Activated naive CD8-positive, alpha-beta T cell treated with anti-CD3 and anti-CD28 coated beads for 36 hours (primary cell): ENCODE results near the gene AQP2. TPM values are rescaled to one million over a fixed set of nuclear protein-coding genes. Genes with fewer than 3 reads are reported as not detected.

Experiments used
- DNase-seq: peaks from one replicate; pipeline ENCODE4 v3.0.0; 2021
- H3K27ac Mint-ChIP-seq: one replicate; pipeline ENCODE4 v1.8.0; 2022; ENCODE audit warnings: mild to moderate bottlenecking, moderate library complexity, mixed read lengths
- H3K27me3 Mint-ChIP-seq: one replicate; pipeline ENCODE4 v1.8.0; 2022; ENCODE audit warnings: mild to moderate bottlenecking, mixed read lengths
- H3K36me3 Mint-ChIP-seq: one replicate; pipeline ENCODE4 v1.8.0; 2021; ENCODE audit warnings: mild to moderate bottlenecking, mixed read lengths
- H3K4me1 Mint-ChIP-seq: one replicate; pipeline ENCODE4 v1.8.0; 2021; ENCODE audit warnings: mixed read lengths
- H3K4me3 Mint-ChIP-seq: one replicate; pipeline ENCODE4 v1.8.0; 2022; ENCODE audit warnings: mild to moderate bottlenecking, moderate library complexity, mixed read lengths
- H3K9me3 Mint-ChIP-seq: one replicate; pipeline ENCODE4 v1.8.0; 2022; ENCODE audit warnings: mixed read lengths
- total RNA-seq, 2 experiments: library from RNA; stranded (reverse); gene quantifications; one replicate each; pipeline ENCODE4 v1.2.3, GENCODE V29; 2021

Gene AQP2
- total RNA-seq, 2 experiments from 2014 or later: not detected

GRCh38 chr12:49954863-49955830, 4.6 kb downstream of the AQP2 start:
- H3K4me3 Mint-ChIP-seq: no peak overlapping the region
- H3K27me3 Mint-ChIP-seq: peaks cover 57% of the 10 kb centered on the region

GRCh38 chr12:49955899-49956662, 5.5 kb downstream of the AQP2 start:
- Mint-ChIP-seq H3K9me3 (no peaks in the 10 kb centered on the region), H3K36me3 (no peaks in the 10 kb centered on the region), H3K27me3 (peaks cover 65% of the 10 kb centered on the region), H3K27ac (no peak overlapping the region), H3K4me3 (no peak overlapping the region), H3K4me1 (peaks cover 5% of the 10 kb centered on the region)
- no peak for DNase-seq

More at GRCh38 chr12:49954863-49955830, 4.6 kb downstream of the AQP2 start:
- H3K27ac Mint-ChIP-seq: no peak overlapping the region
- DNase-seq: no peak
- H3K9me3 Mint-ChIP-seq: no peaks in the 10 kb centered on the region
- no peaks in the 10 kb centered on the region for H3K4me1 Mint-ChIP-seq
- no peaks in the 10 kb centered on the region for H3K36me3 Mint-ChIP-seq

GRCh38 chr12:49956663-49957569, 6.4 kb downstream of the AQP2 start:
- Mint-ChIP-seq H3K4me1 (peaks cover 5% of the 10 kb centered on the region), H3K27ac (no peak overlapping the region)

GRCh38 chr12:49957570-49957967, 7.0 kb downstream of the AQP2 start:
- H3K36me3 Mint-ChIP-seq: no peaks in the 10 kb centered on the region
- H3K4me3 Mint-ChIP-seq: no peak overlapping the region
- H3K4me1 Mint-ChIP-seq: peaks cover 5% of the 10 kb centered on the region
- H3K27me3 Mint-ChIP-seq: peaks cover 72% of the 10 kb centered on the region
- H3K27ac Mint-ChIP-seq: no peak overlapping the region
- H3K9me3 Mint-ChIP-seq: no peaks in the 10 kb centered on the region
- DNase-seq: no peak

More at GRCh38 chr12:49956663-49957569, 6.4 kb downstream of the AQP2 start:
- no peaks in the 10 kb centered on the region for H3K36me3 Mint-ChIP-seq
- no peak overlapping the region for H3K4me3 Mint-ChIP-seq
- DNase-seq: no peak
- H3K27me3 Mint-ChIP-seq: peaks cover 66% of the 10 kb centered on the region
- H3K9me3 Mint-ChIP-seq: no peaks in the 10 kb centered on the region

GRCh38 chr12:49959685-49960473, 9.3 kb downstream of the AQP2 start:
- Mint-ChIP-seq H3K4me3 (peak overlapping the region; percentile 0), H3K9me3 (no peaks in the 10 kb centered on the region), H3K4me1 (peaks cover 5% of the 10 kb centered on the region), H3K27me3 (peaks cover 79% of the 10 kb centered on the region), H3K27ac (no peak overlapping the region), H3K36me3 (no peaks in the 10 kb centered on the region)
- DNase-seq: no peak

- DNase-seq: no peak
- H3K36me3 Mint-ChIP-seq: no peaks in the 10 kb centered on the region
- H3K4me1 Mint-ChIP-seq: peaks cover 5% of the 10 kb centered on the region
- H3K4me3 Mint-ChIP-seq: peak overlapping the region; percentile 0
- H3K9me3 Mint-ChIP-seq: no peaks in the 10 kb centered on the region
- H3K27me3 Mint-ChIP-seq: peaks cover 79% of the 10 kb centered on the region
- no peak overlapping the region for H3K27ac Mint-ChIP-seq
Measured at GRCh38 chr12:49960474-49961110, 10.1 kb downstream of the AQP2 start.

- Mint-ChIP-seq H3K36me3 (no peaks in the 10 kb centered on the region), H3K4me1 (peaks cover 5% of the 10 kb centered on the region), H3K27me3 (peaks cover 80% of the 10 kb centered on the region), H3K9me3 (no peaks in the 10 kb centered on the region), H3K4me3 (peak within 1 kb of the TSS; percentile 0), H3K27ac (no peak within 1 kb of the TSS)
- no peak for DNase-seq
Measured at GRCh38 chr12:49961111-49961922, 10.8 kb downstream of the AQP2 start, which contains the start of gene AQP5. TSS of gene AQP5 (plus strand) at chr12:49961872. CDS start at chr12:49962018, 146 bp downstream.

GRCh38 chr12:49961993-49962764, 11.6 kb downstream of the AQP2 start:
- H3K36me3 Mint-ChIP-seq: no peaks in the 10 kb centered on the region
- no peak for DNase-seq
- no peak overlapping the region for H3K27ac Mint-ChIP-seq
- no peak overlapping the region for H3K4me3 Mint-ChIP-seq
- H3K4me1 Mint-ChIP-seq: peaks cover 5% of the 10 kb centered on the region
- no peaks in the 10 kb centered on the region for H3K9me3 Mint-ChIP-seq
- peaks cover 75% of the 10 kb centered on the region for H3K27me3 Mint-ChIP-seq

GRCh38 chr12:49962861-49963765, 12.6 kb downstream of the AQP2 start:
- peaks cover 68% of the 10 kb centered on the region for H3K27me3 Mint-ChIP-seq
- H3K4me3 Mint-ChIP-seq: no peak overlapping the region
- H3K36me3 Mint-ChIP-seq: no peaks in the 10 kb centered on the region
- no peak for DNase-seq
- H3K27ac Mint-ChIP-seq: no peak overlapping the region
- H3K9me3 Mint-ChIP-seq: no peaks in the 10 kb centered on the region
- peaks cover 5% of the 10 kb centered on the region for H3K4me1 Mint-ChIP-seq

- Mint-ChIP-seq H3K27me3 (peaks cover 61% of the 10 kb centered on the region), H3K27ac (no peak overlapping the region), H3K36me3 (no peaks in the 10 kb centered on the region), H3K9me3 (no peaks in the 10 kb centered on the region), H3K4me1 (peaks cover 5% of the 10 kb centered on the region), H3K4me3 (no peak overlapping the region)
- DNase-seq: no peak
Measured at GRCh38 chr12:49963976-49964815, 13.7 kb downstream of the AQP2 start.
